Measurements from ENCODE around the gene ACTR8.
A peak's percentile ranks its signal among the peaks of the same experiment; 100 is the strongest.

The ACTR8 gene

GRCh38 chr3:53865732-53866499 is 16.0 kb downstream of the ACTR8 start:
- no peak overlapping the region for H3K27ac ChIP-seq (ENCODE audit: insufficient read depth, low read length, poor library complexity, severe bottlenecking)
- DNase-seq, result no peak
- peaks cover 59% of the 10 kb centered on the region for H3K36me3 ChIP-seq (ENCODE audit: control insufficient read depth, insufficient read depth, low read length)
- H3K27me3 ChIP-seq (replicated peaks; ENCODE audit: control insufficient read depth, insufficient read depth, low read length, poor library complexity, severe bottlenecking), result no peaks in the 10 kb centered on the region
- H3K4me1 ChIP-seq (ENCODE audit: control insufficient read depth, insufficient read depth, low read length, poor library complexity, severe bottlenecking), result no peaks in the 10 kb centered on the region
- no peaks in the 10 kb centered on the region for H3K9me3 ChIP-seq (ENCODE audit: control insufficient read depth, low read length)
- H3K4me3 ChIP-seq (ENCODE audit: insufficient read depth, low read depth, low read length, poor library complexity, severe bottlenecking), result no peak overlapping the region

GRCh38 chr3:53863145-53863544 is 18.8 kb downstream of the ACTR8 start:
- Histone ChIP-seq H3K9me3 (ENCODE audit: control insufficient read depth, low read length) (no peaks in the 10 kb centered on the region), H3K4me3 (ENCODE audit: insufficient read depth, low read depth, low read length, poor library complexity, severe bottlenecking) (no peak overlapping the region), H3K4me1 (ENCODE audit: control insufficient read depth, insufficient read depth, low read length, poor library complexity, severe bottlenecking) (no peaks in the 10 kb centered on the region), H3K27me3 (replicated peaks; ENCODE audit: control insufficient read depth, insufficient read depth, low read length, poor library complexity, severe bottlenecking) (no peaks in the 10 kb centered on the region), H3K36me3 (ENCODE audit: control insufficient read depth, insufficient read depth, low read length) (peaks cover 34% of the 10 kb centered on the region), H3K27ac (ENCODE audit: insufficient read depth, low read length, poor library complexity, severe bottlenecking) (no peak overlapping the region)
- DNase-seq, result no peak

GRCh38 chr3:53862241-53862640 is 19.7 kb downstream of the ACTR8 start:
- DNase-seq, result no peak
- Histone ChIP-seq H3K36me3 (ENCODE audit: control insufficient read depth, insufficient read depth, low read length) (peaks cover 24% of the 10 kb centered on the region), H3K4me3 (ENCODE audit: insufficient read depth, low read depth, low read length, poor library complexity, severe bottlenecking) (no peak overlapping the region)

GRCh38 chr3:53860196-53860595 is 21.8 kb downstream of the ACTR8 start:
- Histone ChIP-seq H3K4me1 (ENCODE audit: control insufficient read depth, insufficient read depth, low read length, poor library complexity, severe bottlenecking) (no peaks in the 10 kb centered on the region), H3K36me3 (ENCODE audit: control insufficient read depth, insufficient read depth, low read length) (peaks cover 17% of the 10 kb centered on the region), H3K27ac (ENCODE audit: insufficient read depth, low read length, poor library complexity, severe bottlenecking) (no peak overlapping the region), H3K9me3 (ENCODE audit: control insufficient read depth, low read length) (no peaks in the 10 kb centered on the region), H3K27me3 (replicated peaks; ENCODE audit: control insufficient read depth, insufficient read depth, low read length, poor library complexity, severe bottlenecking) (no peaks in the 10 kb centered on the region), H3K4me3 (ENCODE audit: insufficient read depth, low read depth, low read length, poor library complexity, severe bottlenecking) (no peak overlapping the region)
- DNase-seq, result no peak

More at GRCh38 chr3:53862241-53862640, 19.7 kb downstream of the ACTR8 start:
- Histone ChIP-seq H3K9me3 (ENCODE audit: control insufficient read depth, low read length) (no peaks in the 10 kb centered on the region), H3K27me3 (replicated peaks; ENCODE audit: control insufficient read depth, insufficient read depth, low read length, poor library complexity, severe bottlenecking) (no peaks in the 10 kb centered on the region), H3K4me1 (ENCODE audit: control insufficient read depth, insufficient read depth, low read length, poor library complexity, severe bottlenecking) (no peaks in the 10 kb centered on the region), H3K27ac (ENCODE audit: insufficient read depth, low read length, poor library complexity, severe bottlenecking) (no peak overlapping the region)

GRCh38 chr3:53859178-53859577 is 22.8 kb downstream of the ACTR8 start:
- Histone ChIP-seq H3K27ac (ENCODE audit: insufficient read depth, low read length, poor library complexity, severe bottlenecking) (no peak overlapping the region), H3K9me3 (ENCODE audit: control insufficient read depth, low read length) (no peaks in the 10 kb centered on the region)
- DNase-seq, result no peak

GRCh38 chr3:53858096-53858741 is 23.7 kb downstream of the ACTR8 start:
- no peak overlapping the region for H3K4me3 ChIP-seq (ENCODE audit: insufficient read depth, low read depth, low read length, poor library complexity, severe bottlenecking)
- H3K9me3 ChIP-seq (ENCODE audit: control insufficient read depth, low read length), result no peaks in the 10 kb centered on the region
- DNase-seq, result no peak
- no peaks in the 10 kb centered on the region for H3K4me1 ChIP-seq (ENCODE audit: control insufficient read depth, insufficient read depth, low read length, poor library complexity, severe bottlenecking)
- no peak overlapping the region for H3K27ac ChIP-seq (ENCODE audit: insufficient read depth, low read length, poor library complexity, severe bottlenecking)
- peaks cover 7% of the 10 kb centered on the region for H3K36me3 ChIP-seq (ENCODE audit: control insufficient read depth, insufficient read depth, low read length)
- no peaks in the 10 kb centered on the region for H3K27me3 ChIP-seq (replicated peaks; ENCODE audit: control insufficient read depth, insufficient read depth, low read length, poor library complexity, severe bottlenecking)

More at GRCh38 chr3:53859178-53859577, 22.8 kb downstream of the ACTR8 start:
- Histone ChIP-seq H3K36me3 (ENCODE audit: control insufficient read depth, insufficient read depth, low read length) (peaks cover 13% of the 10 kb centered on the region), H3K4me1 (ENCODE audit: control insufficient read depth, insufficient read depth, low read length, poor library complexity, severe bottlenecking) (no peaks in the 10 kb centered on the region), H3K4me3 (ENCODE audit: insufficient read depth, low read depth, low read length, poor library complexity, severe bottlenecking) (no peak overlapping the region), H3K27me3 (replicated peaks; ENCODE audit: control insufficient read depth, insufficient read depth, low read length, poor library complexity, severe bottlenecking) (no peaks in the 10 kb centered on the region)

- H3K36me3 ChIP-seq (ENCODE audit: control insufficient read depth, insufficient read depth, low read length), result peaks cover 5% of the 10 kb centered on the region
- H3K27ac ChIP-seq (ENCODE audit: insufficient read depth, low read length, poor library complexity, severe bottlenecking), result no peak overlapping the region
- no peaks in the 10 kb centered on the region for H3K4me1 ChIP-seq (ENCODE audit: control insufficient read depth, insufficient read depth, low read length, poor library complexity, severe bottlenecking)
- H3K27me3 ChIP-seq (replicated peaks; ENCODE audit: control insufficient read depth, insufficient read depth, low read length, poor library complexity, severe bottlenecking), result no peaks in the 10 kb centered on the region
- no peak overlapping the region for H3K4me3 ChIP-seq (ENCODE audit: insufficient read depth, low read depth, low read length, poor library complexity, severe bottlenecking)
- no peak for DNase-seq
- H3K9me3 ChIP-seq (ENCODE audit: control insufficient read depth, low read length), result no peaks in the 10 kb centered on the region
These were observed 25.0 kb downstream of the ACTR8 start for GRCh38 chr3:53856964-53857363.

- H3K27ac ChIP-seq (ENCODE audit: insufficient read depth, low read length, poor library complexity, severe bottlenecking), result no peak overlapping the region
- no peaks in the 10 kb centered on the region for H3K36me3 ChIP-seq (ENCODE audit: control insufficient read depth, insufficient read depth, low read length)
- H3K9me3 ChIP-seq (ENCODE audit: control insufficient read depth, low read length), result no peaks in the 10 kb centered on the region
- no peak overlapping the region for H3K4me3 ChIP-seq (ENCODE audit: insufficient read depth, low read depth, low read length, poor library complexity, severe bottlenecking)
- peaks cover 7% of the 10 kb centered on the region for H3K4me1 ChIP-seq (ENCODE audit: control insufficient read depth, insufficient read depth, low read length, poor library complexity, severe bottlenecking)
- H3K27me3 ChIP-seq (replicated peaks; ENCODE audit: control insufficient read depth, insufficient read depth, low read length, poor library complexity, severe bottlenecking), result peaks cover 11% of the 10 kb centered on the region
- no peak for DNase-seq
These were observed 31.1 kb downstream of the ACTR8 start for GRCh38 chr3:53850895-53851294.

- Histone ChIP-seq H3K36me3 (ENCODE audit: control insufficient read depth, insufficient read depth, low read length) (no peaks in the 10 kb centered on the region), H3K27me3 (replicated peaks; ENCODE audit: control insufficient read depth, insufficient read depth, low read length, poor library complexity, severe bottlenecking) (peaks cover 17% of the 10 kb centered on the region), H3K4me3 (ENCODE audit: insufficient read depth, low read depth, low read length, poor library complexity, severe bottlenecking) (no peak overlapping the region), H3K27ac (ENCODE audit: insufficient read depth, low read length, poor library complexity, severe bottlenecking) (no peak overlapping the region), H3K4me1 (ENCODE audit: control insufficient read depth, insufficient read depth, low read length, poor library complexity, severe bottlenecking) (peaks cover 10% of the 10 kb centered on the region), H3K9me3 (ENCODE audit: control insufficient read depth, low read length) (no peaks in the 10 kb centered on the region)
- no peak for DNase-seq
These were observed 32.0 kb downstream of the ACTR8 start for GRCh38 chr3:53849916-53850315.

- no peak overlapping the region for H3K27ac ChIP-seq (ENCODE audit: insufficient read depth, low read length, poor library complexity, severe bottlenecking)
- H3K27me3 ChIP-seq (replicated peaks; ENCODE audit: control insufficient read depth, insufficient read depth, low read length, poor library complexity, severe bottlenecking), result peaks cover 26% of the 10 kb centered on the region
- no peaks in the 10 kb centered on the region for H3K36me3 ChIP-seq (ENCODE audit: control insufficient read depth, insufficient read depth, low read length)
- H3K4me1 ChIP-seq (ENCODE audit: control insufficient read depth, insufficient read depth, low read length, poor library complexity, severe bottlenecking), result peaks cover 10% of the 10 kb centered on the region
- peak overlapping the region; percentile 51 for H3K4me3 ChIP-seq (ENCODE audit: insufficient read depth, low read depth, low read length, poor library complexity, severe bottlenecking)
- DNase-seq, result no peak
- H3K9me3 ChIP-seq (ENCODE audit: control insufficient read depth, low read length), result no peaks in the 10 kb centered on the region
These were observed 35.1 kb downstream of the ACTR8 start for GRCh38 chr3:53846851-53847155.

Measured in effector memory CD4-positive, alpha-beta T cell (primary cell).